SK-N-SH (cell line): ENCODE measurements around the gene CDC25B.

Source experiments
- EP300 ChIP-seq, 2 experiments: IDR thresholded peaks; 2 replicates each; pipeline versions ENCODE4 v1.4.0 to v1.6.1; 2012; ENCODE audit warnings: borderline replicate concordance in 1 of 2, low read depth in 1 of 2, low read length in 1 of 2
- EZH2phosphoT487 ChIP-seq: fragments of 200-600 bp; sonication (generic); IDR thresholded peaks from 2 replicates; pipeline ENCODE4 v1.6.1; 2017; ENCODE audit warnings: low read depth, mixed run types, mild to moderate bottlenecking, antibody characterized with exemption, moderate library complexity, borderline replicate concordance
- FOXJ3 ChIP-seq: sonication (generic); formaldehyde crosslinking; IDR thresholded peaks from 2 replicates; pipeline ENCODE4 v1.5.1; 2020; ENCODE audit warnings: mild to moderate bottlenecking, missing genetic modification reagents
- GABPA ChIP-seq: IDR thresholded peaks from 2 replicates; pipeline ENCODE4 v1.4.0; 2012; ENCODE audit warnings: low read depth, mild to moderate bottlenecking
- NFIC ChIP-seq: IDR thresholded peaks from 2 replicates; pipeline ENCODE4 v1.4.0; 2012; ENCODE audit warnings: borderline replicate concordance
- POLR2AphosphoS5 ChIP-seq: IDR thresholded peaks from 2 replicates; pipeline ENCODE4 v1.6.1; 2012; ENCODE audit warnings: low read depth, low read length
- RAD21 ChIP-seq: IDR thresholded peaks from 2 replicates; pipeline ENCODE4 v1.6.1; 2012; ENCODE audit warnings: mild to moderate bottlenecking, low read length
- TAF1 ChIP-seq: IDR thresholded peaks from 2 replicates; pipeline ENCODE4 v1.6.1; 2012; ENCODE audit warnings: low read depth, mild to moderate bottlenecking, low read length, moderate library complexity, borderline replicate concordance
- YY1 ChIP-seq: IDR thresholded peaks from 2 replicates; pipeline ENCODE4 v1.4.0; 2012; ENCODE audit warnings: low read depth, mild to moderate bottlenecking
- TF ChIP-seq, protein P1 (sequence below): fragments of 200-600 bp; sonication (generic); IDR thresholded peaks from 2 replicates; pipeline ENCODE4 v1.6.1; 2017; ENCODE audit warnings: antibody characterized with exemption, mild to moderate bottlenecking, moderate library complexity
- TF ChIP-seq, protein P2 (sequence below): fragments of 150-350 bp; IDR thresholded peaks from 2 replicates; pipeline ENCODE4 v1.6.1; 2017; ENCODE audit warnings: antibody characterized with exemption, low read length, low read depth, borderline replicate concordance
- TF ChIP-seq, protein P3 (sequence below): IDR thresholded peaks from 2 replicates; pipeline ENCODE4 v1.6.1; 2012; ENCODE audit warnings: mild to moderate bottlenecking, low read depth, low read length, moderate library complexity

DNA sequence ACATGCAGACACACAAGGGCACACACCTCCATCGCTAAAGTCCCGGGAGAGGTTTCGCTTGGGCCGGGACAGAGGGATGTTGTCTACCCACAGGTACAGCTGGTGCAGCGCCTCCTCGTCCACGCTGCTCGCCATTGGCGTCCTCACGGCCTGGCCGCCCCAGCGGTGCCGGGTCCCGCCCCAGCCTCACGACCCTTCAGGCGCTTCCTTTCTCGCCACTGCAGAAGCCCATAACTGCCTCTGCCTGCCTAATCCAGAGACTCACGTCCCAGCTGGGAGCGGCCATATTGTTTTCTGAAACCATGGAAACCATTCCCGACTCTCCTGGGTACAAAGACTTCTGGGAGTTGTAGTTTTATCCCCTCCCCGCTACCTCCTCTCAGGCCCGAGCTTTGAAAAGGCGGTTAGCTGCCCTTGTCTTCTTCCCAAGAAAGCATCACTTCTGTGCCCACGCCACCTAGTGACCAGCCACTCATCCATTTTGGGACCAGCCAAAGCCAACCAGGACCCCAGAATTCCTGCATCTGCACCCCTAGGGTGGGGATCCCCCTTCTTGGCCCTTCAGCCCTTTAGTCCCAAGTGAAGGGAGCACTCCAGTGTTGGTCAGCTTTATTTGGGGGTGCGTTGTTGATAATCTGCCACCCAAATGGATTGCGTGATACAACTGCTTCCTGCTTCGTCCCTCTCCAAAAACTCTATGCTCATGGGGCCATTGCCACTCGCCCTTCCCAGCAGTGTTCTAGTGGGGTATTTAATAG, 14.8 kb upstream of the CDC25B start, which contains the start of gene SPEF1:
- TF ChIP-seq, protein P1, sequence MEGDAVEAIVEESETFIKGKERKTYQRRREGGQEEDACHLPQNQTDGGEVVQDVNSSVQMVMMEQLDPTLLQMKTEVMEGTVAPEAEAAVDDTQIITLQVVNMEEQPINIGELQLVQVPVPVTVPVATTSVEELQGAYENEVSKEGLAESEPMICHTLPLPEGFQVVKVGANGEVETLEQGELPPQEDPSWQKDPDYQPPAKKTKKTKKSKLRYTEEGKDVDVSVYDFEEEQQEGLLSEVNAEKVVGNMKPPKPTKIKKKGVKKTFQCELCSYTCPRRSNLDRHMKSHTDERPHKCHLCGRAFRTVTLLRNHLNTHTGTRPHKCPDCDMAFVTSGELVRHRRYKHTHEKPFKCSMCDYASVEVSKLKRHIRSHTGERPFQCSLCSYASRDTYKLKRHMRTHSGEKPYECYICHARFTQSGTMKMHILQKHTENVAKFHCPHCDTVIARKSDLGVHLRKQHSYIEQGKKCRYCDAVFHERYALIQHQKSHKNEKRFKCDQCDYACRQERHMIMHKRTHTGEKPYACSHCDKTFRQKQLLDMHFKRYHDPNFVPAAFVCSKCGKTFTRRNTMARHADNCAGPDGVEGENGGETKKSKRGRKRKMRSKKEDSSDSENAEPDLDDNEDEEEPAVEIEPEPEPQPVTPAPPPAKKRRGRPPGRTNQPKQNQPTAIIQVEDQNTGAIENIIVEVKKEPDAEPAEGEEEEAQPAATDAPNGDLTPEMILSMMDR, result peak; percentile 68
- TF ChIP-seq, protein P2, sequence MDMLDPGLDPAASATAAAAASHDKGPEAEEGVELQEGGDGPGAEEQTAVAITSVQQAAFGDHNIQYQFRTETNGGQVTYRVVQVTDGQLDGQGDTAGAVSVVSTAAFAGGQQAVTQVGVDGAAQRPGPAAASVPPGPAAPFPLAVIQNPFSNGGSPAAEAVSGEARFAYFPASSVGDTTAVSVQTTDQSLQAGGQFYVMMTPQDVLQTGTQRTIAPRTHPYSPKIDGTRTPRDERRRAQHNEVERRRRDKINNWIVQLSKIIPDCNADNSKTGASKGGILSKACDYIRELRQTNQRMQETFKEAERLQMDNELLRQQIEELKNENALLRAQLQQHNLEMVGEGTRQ, result no peak
- TF ChIP-seq YY1 (peak; percentile 98), NFIC (no peak), RAD21 (peak; percentile 60), POLR2AphosphoS5 (peak; percentile 80), GABPA (no peak), TAF1 (no peak), FOXJ3 (CRISPR knock-in tag) (no peak), EZH2phosphoT487 (no peak), EP300 (IDR thresholded peaks at IDR 0.05; ENCODE audit: borderline replicate concordance in 1 of 2, low read depth in 1 of 2, low read length in 1 of 2) (no peak)
- TF ChIP-seq, protein P3, sequence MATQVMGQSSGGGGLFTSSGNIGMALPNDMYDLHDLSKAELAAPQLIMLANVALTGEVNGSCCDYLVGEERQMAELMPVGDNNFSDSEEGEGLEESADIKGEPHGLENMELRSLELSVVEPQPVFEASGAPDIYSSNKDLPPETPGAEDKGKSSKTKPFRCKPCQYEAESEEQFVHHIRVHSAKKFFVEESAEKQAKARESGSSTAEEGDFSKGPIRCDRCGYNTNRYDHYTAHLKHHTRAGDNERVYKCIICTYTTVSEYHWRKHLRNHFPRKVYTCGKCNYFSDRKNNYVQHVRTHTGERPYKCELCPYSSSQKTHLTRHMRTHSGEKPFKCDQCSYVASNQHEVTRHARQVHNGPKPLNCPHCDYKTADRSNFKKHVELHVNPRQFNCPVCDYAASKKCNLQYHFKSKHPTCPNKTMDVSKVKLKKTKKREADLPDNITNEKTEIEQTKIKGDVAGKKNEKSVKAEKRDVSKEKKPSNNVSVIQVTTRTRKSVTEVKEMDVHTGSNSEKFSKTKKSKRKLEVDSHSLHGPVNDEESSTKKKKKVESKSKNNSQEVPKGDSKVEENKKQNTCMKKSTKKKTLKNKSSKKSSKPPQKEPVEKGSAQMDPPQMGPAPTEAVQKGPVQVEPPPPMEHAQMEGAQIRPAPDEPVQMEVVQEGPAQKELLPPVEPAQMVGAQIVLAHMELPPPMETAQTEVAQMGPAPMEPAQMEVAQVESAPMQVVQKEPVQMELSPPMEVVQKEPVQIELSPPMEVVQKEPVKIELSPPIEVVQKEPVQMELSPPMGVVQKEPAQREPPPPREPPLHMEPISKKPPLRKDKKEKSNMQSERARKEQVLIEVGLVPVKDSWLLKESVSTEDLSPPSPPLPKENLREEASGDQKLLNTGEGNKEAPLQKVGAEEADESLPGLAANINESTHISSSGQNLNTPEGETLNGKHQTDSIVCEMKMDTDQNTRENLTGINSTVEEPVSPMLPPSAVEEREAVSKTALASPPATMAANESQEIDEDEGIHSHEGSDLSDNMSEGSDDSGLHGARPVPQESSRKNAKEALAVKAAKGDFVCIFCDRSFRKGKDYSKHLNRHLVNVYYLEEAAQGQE, result no peak
